ENCODE results near the gene COPB1.

GRCh38 chr11:14544611-14545010, 45.0 kb upstream of the COPB1 start:
- no peak for TF ChIP-seq POLR2A (IDR thresholded peaks at IDR 0.05; ENCODE audit: extremely low read depth, insufficient read length)
- TF ChIP-seq, protein P1, sequence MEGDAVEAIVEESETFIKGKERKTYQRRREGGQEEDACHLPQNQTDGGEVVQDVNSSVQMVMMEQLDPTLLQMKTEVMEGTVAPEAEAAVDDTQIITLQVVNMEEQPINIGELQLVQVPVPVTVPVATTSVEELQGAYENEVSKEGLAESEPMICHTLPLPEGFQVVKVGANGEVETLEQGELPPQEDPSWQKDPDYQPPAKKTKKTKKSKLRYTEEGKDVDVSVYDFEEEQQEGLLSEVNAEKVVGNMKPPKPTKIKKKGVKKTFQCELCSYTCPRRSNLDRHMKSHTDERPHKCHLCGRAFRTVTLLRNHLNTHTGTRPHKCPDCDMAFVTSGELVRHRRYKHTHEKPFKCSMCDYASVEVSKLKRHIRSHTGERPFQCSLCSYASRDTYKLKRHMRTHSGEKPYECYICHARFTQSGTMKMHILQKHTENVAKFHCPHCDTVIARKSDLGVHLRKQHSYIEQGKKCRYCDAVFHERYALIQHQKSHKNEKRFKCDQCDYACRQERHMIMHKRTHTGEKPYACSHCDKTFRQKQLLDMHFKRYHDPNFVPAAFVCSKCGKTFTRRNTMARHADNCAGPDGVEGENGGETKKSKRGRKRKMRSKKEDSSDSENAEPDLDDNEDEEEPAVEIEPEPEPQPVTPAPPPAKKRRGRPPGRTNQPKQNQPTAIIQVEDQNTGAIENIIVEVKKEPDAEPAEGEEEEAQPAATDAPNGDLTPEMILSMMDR (IDR thresholded peaks at IDR 0.05; ENCODE audit: low read depth, low read length) = no peak
- TF ChIP-seq, protein P2, sequence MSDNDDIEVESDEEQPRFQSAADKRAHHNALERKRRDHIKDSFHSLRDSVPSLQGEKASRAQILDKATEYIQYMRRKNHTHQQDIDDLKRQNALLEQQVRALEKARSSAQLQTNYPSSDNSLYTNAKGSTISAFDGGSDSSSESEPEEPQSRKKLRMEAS (IDR thresholded peaks at IDR 0.05; ENCODE audit: low read depth, low read length) = no peak
- TF ChIP-seq MYC (IDR thresholded peaks at IDR 0.05; ENCODE audit: low read depth, low read length) = no peak
